HG03135 (cell line): ENCODE results near the gene TDP1.
"Not testable (repeated sequence)": the region's sequence is repeated elsewhere in the genome, so short reads cannot be mapped to it uniquely, and the experiment has no call there.

ENCODE experiments used
- ATAC-seq: cut with Tn5 transposase; IDR thresholded peaks from one replicate; pipeline ENCODE4 v1.9.1; 2021; ENCODE audit warnings: mild to moderate bottlenecking, moderate library complexity; ENCODE audit not compliant: unreplicated experiment

The TDP1 gene

DNA sequence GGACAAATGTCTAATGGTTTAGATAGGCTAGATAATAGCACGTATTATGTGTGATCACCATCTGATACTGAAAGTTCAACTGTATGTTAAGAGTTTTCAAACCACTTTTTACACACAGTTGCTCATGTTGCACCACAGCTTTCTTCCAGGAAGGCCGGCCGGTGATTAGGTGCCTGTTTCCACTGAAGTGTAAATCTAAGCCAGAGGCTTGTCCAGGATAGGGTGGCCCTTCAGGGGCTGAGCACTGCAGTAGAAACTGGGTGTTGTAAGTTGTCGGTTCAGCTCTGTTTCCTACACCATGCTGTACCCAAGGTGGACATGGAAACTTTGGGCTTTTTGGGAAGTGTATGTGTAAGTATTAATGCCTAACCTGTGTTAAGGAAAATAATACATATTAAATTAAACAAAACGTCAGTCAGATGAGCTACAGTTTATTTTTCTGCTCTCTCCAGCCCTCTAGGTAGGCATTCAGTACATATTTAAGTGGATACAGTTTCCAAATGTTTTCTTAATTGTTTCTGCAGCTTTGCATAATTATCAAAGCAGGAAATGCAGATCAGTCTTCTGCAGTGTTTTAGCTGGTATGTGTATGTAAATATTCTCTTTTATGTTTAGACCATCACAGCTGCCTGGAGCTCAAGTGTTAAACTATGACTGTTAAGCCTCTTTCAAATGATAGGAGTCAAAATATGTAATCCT is 30.9 kb downstream of the TDP1 start:
- ATAC-seq = no peak

GRCh38 chr14:89987161-89987475 is 31.4 kb downstream of the TDP1 start:
- no peak for ATAC-seq

- no peak for ATAC-seq
Measured at GRCh38 chr14:89988787-89989186, 33.1 kb downstream of the TDP1 start.

DNA sequence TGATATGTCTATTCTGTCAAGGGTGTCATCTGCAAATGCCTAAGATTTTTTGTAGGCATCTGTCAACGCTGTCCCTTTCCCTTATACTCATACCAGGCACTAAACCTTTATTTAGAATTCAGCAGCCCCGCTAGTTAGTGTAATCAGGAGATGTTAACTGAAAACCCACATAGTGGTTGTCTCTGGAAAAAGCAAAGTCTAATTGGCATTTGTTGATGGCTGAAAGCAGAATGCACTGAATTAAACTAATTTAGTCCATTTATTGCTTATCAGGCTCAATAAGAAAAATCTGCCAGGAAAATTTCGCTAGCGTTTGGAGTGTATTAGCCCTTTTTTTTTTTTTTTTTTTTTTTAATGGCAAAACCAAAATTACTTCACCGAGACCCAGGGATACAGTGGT is 34.5 kb downstream of the TDP1 start:
- ATAC-seq = no peak

GRCh38 chr14:89990623-89991275 is 35.0 kb downstream of the TDP1 start:
- no peak for ATAC-seq

- ATAC-seq = no peak
Measured at GRCh38 chr14:89992273-89992672, 36.5 kb downstream of the TDP1 start.

GRCh38 chr14:89996963-89997362 is 41.2 kb downstream of the TDP1 start:
- ATAC-seq = no peak

GRCh38 chr14:90000935-90001334 is 45.2 kb downstream of the TDP1 start:
- ATAC-seq = no peak

- ATAC-seq = no peak
Measured at GRCh38 chr14:90003526-90004307, 48.0 kb downstream of the TDP1 start.

DNA sequence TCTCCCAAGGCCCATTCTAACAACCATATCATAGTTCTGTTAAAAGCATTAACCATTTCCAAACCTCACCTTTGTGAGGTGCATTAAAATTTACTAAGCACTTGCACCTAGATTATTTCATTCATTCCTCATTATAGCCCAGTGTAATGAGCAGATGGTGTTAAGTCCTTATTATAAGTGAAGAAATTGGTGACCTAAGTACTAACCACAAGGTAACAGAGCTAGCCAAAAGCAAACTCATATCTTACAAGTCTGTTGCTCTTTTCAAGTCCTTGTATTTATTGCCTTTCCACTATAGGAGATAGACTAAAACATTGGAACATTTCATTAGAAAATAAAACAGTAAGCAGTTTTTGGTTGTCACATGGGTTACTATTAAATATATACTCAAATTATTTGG is 49.7 kb downstream of the TDP1 start:
- ATAC-seq = no peak

DNA sequence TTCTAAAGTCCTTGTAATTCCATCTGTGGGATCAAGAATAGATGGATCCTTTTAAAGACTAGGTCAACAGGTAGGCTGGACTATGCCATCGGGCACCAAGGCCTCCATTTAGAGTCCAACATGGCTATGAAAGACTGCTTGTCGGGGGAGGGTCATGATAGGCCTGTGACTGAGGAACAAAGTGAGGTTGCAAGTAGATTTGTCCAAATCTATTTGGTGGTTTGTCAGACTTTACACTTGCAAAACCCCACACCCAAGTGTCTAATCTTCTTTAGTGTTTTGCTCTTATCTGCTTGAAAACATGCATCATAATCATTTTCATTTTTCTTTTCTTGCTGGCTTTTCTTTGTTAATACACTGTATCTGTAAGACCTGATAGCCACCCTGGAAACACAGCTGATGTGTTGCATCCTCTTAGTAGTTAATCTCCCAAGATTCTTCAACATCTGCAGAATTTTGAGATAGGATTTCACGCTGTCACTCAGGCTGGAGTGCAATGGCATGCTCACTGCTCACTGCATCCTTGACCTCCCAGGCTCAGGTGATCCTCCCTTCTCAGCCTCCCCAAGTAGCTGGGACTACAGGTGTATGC is 50.3 kb downstream of the TDP1 start:
- no peak for ATAC-seq

GRCh38 chr14:90017371-90017770 is 61.6 kb downstream of the TDP1 start:
- ATAC-seq = no peak

DNA sequence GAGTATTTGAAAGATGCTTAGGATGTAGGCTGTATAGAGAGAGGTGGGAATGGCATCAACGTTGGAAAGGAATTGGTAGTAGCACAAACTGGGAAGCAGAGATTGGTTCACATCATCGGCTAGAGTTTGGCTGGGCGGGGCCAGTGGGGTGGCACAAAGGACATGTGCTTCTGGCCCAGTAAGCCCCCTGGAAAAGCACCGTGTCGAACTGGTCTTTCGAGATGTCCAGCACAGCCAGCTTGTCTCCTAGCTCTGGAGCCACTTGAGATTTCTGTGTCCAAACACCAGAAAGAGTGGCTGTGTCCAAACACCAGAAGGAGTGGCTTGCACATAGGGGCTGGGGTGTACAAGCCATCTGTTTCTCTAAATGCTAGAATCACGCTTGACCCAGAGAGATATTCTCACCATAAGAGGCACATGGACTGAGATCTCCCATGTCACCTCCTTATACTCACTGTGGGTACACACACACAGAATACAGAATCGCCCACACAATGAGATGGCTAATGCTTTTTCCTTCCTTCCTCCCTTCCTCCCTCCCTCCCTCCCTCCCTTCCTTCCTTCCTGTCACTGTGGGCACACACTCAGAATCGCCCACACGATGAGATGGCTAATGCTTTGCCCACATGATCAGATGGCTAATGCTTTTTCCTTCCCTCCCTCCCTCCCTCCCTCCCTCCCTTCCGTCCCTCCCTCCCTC is 64.2 kb downstream of the TDP1 start:
- ATAC-seq = no peak

GRCh38 chr14:90023176-90023896 is 67.6 kb downstream of the TDP1 start:
- no peak for ATAC-seq

DNA sequence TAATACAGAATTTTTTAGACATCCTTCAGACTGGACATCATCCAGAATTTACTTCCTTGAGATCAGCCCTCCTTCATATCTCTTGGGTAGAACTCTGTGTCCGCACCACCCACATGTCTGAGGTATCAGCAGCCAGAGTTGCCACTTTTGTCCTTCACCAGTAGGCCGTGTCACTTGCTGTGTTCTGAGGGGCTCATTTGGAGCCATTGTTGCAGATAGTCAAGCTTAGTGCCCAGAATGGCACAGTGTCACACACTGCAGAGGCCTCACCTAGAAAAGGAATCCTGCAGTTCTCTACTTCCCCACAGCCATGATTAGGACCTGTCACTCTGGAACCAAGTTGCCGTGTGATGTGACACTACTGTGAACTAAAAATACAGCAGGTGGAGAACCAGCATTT is 69.2 kb downstream of the TDP1 start:
- no peak for ATAC-seq

DNA sequence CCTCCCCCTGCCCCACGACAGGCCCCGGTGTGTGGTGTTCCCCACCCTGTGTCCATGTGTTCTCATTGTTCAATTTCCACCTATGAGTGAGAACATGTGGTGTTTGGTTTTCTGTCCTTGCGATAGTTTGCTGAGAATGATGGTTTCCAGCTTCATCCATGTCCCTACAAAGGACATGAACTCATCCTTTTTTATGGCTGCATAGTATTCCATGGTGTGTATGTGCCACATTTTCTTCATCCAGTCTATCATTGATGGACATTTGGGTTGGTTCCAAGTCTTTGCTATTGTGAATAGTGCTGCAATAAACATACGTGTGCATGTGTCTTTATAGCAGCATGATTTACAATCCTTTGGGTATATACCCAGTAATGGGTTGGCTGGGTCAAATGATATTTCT is 70.9 kb downstream of the TDP1 start:
- ATAC-seq = not testable (repeated sequence)

- ATAC-seq = no peak
Measured at GRCh38 chr14:90027842-90028241, 72.1 kb downstream of the TDP1 start.

- ATAC-seq = no peak
Measured at GRCh38 chr14:90034156-90034555, 78.4 kb downstream of the TDP1 start.

GRCh38 chr14:90034835-90035525 is 79.3 kb downstream of the TDP1 start:
- no peak for ATAC-seq
